Cardiac muscle cell (in vitro differentiated cells and primary cell): Measurements from ENCODE around the gene MPZ. TPM values are rescaled to one million over a fixed set of nuclear protein-coding genes. Genes with fewer than 3 reads are reported as not detected.
A peak's percentile ranks its signal among the peaks of the same experiment; 100 is the strongest.

Source experiments
- DNase-seq, 2 donors: peaks; one replicate each; pipeline versions ENCODE4 v3.0.0 to v3.0.0-alpha.2; 2010 to 2017; ENCODE audit warnings: low read depth in 1 of 2, low spot score in 1 of 2
- H3K27ac ChIP-seq: fragments of 200-600 bp; sonication (generic); 2 replicates; pipeline ENCODE4 v1.5.1; 2016
- H3K27me3 ChIP-seq: fragments of 200-600 bp; sonication (generic); 2 replicates; pipeline ENCODE4 v1.6.0; 2016; ENCODE audit warnings: control low read depth
- H3K36me3 ChIP-seq: fragments of 200-600 bp; sonication (generic); 2 replicates; pipeline ENCODE4 v1.5.1; 2016; ENCODE audit warnings: control low read depth
- H3K4me1 ChIP-seq: fragments of 200-600 bp; sonication (generic); 2 replicates; pipeline ENCODE4 v1.8.1; 2017; ENCODE audit warnings: low read depth, mild to moderate bottlenecking, mixed run types
- H3K4me3 ChIP-seq: fragments of 200-600 bp; sonication (generic); 2 replicates; pipeline ENCODE4 v1.5.1; 2016; ENCODE audit warnings: mild to moderate bottlenecking
- H3K9me3 ChIP-seq: fragments of 200-600 bp; sonication (generic); 2 replicates; pipeline ENCODE4 v1.5.1; 2017; ENCODE audit warnings: low read depth, mild to moderate bottlenecking, control low read depth
- polyA plus RNA-seq: library from polyadenylated mRNA; unstranded; fragments of >200 nt; fragmentation: Nextera tagmentation; extraction: Ambion mirVana; gene quantifications from 2 replicates; pipeline ENCODE4 v1.2.1, GENCODE V29; 2016
- total RNA-seq: library from RNA; depleted of rRNA; stranded (reverse); fragments of >200 nt; gene quantifications from 2 replicates; pipeline ENCODE4 v1.2.3, GENCODE V29; 2016
- TF ChIP-seq, protein P1 (sequence below): IDR thresholded peaks from 2 replicates; pipeline ENCODE4 v1.5.1; 2012; ENCODE audit warnings: low read depth, mild to moderate bottlenecking, low read length

The MPZ gene
- total and polyA plus RNA-seq, 2 experiments from 2014 or later: 0.48 to 0.77 TPM

DNA sequence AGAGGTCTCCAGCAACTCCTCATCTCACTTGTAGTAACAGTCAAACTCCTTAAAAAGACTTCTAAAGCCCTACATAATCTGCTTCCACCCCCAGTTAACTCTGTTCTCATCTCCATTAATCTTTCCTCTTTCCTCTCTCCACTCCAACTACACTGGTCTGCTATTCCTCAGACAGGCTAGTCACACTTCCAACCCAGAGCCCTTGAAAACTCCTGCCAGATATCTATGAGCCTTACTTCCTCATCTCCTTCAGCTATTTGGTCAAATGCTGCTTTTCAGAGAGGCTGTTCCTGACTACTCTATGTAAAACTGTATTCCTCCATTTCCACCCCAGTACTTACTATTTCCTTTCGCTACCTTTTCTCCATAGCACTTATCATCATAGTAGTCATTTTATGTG is 26.8 kb downstream of the MPZ start:
- TF ChIP-seq, protein P1, sequence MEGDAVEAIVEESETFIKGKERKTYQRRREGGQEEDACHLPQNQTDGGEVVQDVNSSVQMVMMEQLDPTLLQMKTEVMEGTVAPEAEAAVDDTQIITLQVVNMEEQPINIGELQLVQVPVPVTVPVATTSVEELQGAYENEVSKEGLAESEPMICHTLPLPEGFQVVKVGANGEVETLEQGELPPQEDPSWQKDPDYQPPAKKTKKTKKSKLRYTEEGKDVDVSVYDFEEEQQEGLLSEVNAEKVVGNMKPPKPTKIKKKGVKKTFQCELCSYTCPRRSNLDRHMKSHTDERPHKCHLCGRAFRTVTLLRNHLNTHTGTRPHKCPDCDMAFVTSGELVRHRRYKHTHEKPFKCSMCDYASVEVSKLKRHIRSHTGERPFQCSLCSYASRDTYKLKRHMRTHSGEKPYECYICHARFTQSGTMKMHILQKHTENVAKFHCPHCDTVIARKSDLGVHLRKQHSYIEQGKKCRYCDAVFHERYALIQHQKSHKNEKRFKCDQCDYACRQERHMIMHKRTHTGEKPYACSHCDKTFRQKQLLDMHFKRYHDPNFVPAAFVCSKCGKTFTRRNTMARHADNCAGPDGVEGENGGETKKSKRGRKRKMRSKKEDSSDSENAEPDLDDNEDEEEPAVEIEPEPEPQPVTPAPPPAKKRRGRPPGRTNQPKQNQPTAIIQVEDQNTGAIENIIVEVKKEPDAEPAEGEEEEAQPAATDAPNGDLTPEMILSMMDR: no peak
- Histone ChIP-seq H3K4me1 (no peaks in the 10 kb centered on the region), H3K4me3 (no peak overlapping the region), H3K27me3 (no peaks in the 10 kb centered on the region), H3K36me3 (no peaks in the 10 kb centered on the region), H3K9me3 (no peaks in the 10 kb centered on the region), H3K27ac (no peak overlapping the region)
- no peak for DNase-seq

- peak in 1 of 2 donors; percentile 30 for DNase-seq
- Histone ChIP-seq H3K27ac (no peak overlapping the region), H3K9me3 (no peaks in the 10 kb centered on the region), H3K36me3 (no peaks in the 10 kb centered on the region), H3K4me3 (no peak overlapping the region), H3K27me3 (no peaks in the 10 kb centered on the region), H3K4me1 (no peaks in the 10 kb centered on the region)
- TF ChIP-seq, protein P1: no peak
Observed at GRCh38 chr1:161274874-161275273, 34.9 kb downstream of the MPZ start.

DNA sequence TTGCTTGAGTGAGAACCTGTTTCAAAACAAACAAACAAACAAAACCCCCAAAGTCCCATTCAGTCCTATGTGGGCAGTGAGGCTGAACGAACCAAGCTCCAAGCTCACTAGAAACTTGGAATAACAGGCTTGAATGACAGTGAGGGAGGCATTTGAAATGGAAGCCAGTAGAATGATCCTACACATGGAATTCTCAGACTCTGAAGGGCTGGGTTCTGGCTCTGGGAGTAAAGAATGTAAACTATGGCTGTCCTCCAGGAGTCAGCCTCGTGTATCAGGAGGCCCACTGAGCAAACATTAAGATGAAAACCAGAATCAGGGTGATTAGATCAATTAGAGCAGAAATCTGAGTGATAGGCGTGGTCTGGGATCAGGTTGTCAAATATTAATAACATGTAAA is 36.4 kb downstream of the MPZ start:
- TF ChIP-seq, protein P1: no peak
- H3K36me3 ChIP-seq: no peaks in the 10 kb centered on the region
- H3K4me1 ChIP-seq: no peaks in the 10 kb centered on the region

DNA sequence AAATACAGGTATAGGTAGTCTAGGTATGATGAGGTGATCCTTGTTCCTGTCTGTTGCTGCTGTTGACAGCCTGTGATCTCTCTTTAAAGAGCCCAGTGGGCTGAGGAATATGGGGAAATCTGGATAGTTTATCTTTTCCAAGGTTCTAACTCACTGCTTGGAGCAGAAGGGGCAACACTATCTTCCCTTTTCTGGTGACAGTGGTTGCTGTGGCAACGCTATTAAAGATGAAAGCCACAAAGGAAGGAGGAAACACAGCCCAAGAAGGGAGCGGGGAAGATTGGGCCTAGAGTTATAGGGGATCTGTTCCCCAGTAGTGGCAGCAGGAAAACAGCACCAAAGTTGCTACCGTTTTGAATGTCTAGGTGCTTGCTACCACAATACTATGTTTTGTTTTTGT is 42.4 kb downstream of the MPZ start:
- TF ChIP-seq, protein P1: no peak
- Histone ChIP-seq H3K9me3 (no peaks in the 10 kb centered on the region), H3K4me3 (no peak overlapping the region), H3K4me1 (peaks cover 14% of the 10 kb centered on the region), H3K36me3 (no peaks in the 10 kb centered on the region), H3K27me3 (peaks cover 3% of the 10 kb centered on the region), H3K27ac (peak overlapping the region; percentile 85)
- no peak for DNase-seq

More for the DNA sequence above, 36.4 kb downstream of the MPZ start:
- DNase-seq: no peak
- no peak overlapping the region for H3K4me3 ChIP-seq
- H3K27me3 ChIP-seq: no peaks in the 10 kb centered on the region
- no peaks in the 10 kb centered on the region for H3K9me3 ChIP-seq
- H3K27ac ChIP-seq: no peak overlapping the region

- Histone ChIP-seq H3K9me3 (no peaks in the 10 kb centered on the region), H3K27me3 (peaks cover 5% of the 10 kb centered on the region), H3K36me3 (no peaks in the 10 kb centered on the region), H3K27ac (peak overlapping the region; percentile 85), H3K4me3 (no peak overlapping the region), H3K4me1 (peaks cover 14% of the 10 kb centered on the region)
- TF ChIP-seq, protein P1: no peak
- DNase-seq: no peak
Observed at GRCh38 chr1:161266836-161267235, 42.9 kb downstream of the MPZ start.

- no peaks in the 10 kb centered on the region for H3K36me3 ChIP-seq
- TF ChIP-seq, protein P1: no peak
- no peak for DNase-seq
- H3K4me1 ChIP-seq: peaks cover 14% of the 10 kb centered on the region
- no peak overlapping the region for H3K4me3 ChIP-seq
- H3K27me3 ChIP-seq: peaks cover 11% of the 10 kb centered on the region
- peak overlapping the region; percentile 85 for H3K27ac ChIP-seq
- H3K9me3 ChIP-seq: no peaks in the 10 kb centered on the region
Observed at GRCh38 chr1:161266202-161266601, 43.6 kb downstream of the MPZ start.
